ENCODE results near the gene MMP10. TPM values are rescaled to one million over a fixed set of nuclear protein-coding genes. Genes with fewer than 3 reads are reported as not detected.
A peak's percentile ranks its signal among the peaks of the same experiment; 100 is the strongest.

MMP10 gene
- total RNA-seq, 1 donor from 2014 or later = not detected

DNA sequence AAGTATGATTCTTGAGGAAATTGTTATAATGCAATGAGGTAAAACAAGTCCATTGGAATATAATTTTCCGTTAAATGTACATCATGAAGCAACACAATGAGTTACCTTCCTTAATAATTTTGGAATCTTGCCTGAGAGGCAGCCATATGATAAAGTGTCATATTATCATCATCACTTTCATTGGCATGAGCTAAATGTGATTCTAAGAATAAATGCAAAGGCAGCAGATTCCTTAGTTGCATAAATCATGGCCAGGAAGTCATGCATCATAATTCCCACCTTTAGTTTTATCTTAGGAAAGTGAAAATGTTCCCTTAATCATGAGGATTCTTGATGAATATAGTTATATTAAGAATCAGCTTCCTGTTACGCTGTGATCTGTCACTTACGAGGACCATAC is 31.8 kb upstream of the MMP10 start:
- no peak for DNase-seq (ENCODE audit: low read depth, low spot score)
- Mint-ChIP-seq H3K27me3 (ENCODE audit: low read depth) (no peaks in the 10 kb centered on the region), H3K9me3 (peaks cover 8% of the 10 kb centered on the region), H3K4me1 (no peaks in the 10 kb centered on the region), H3K27ac (ENCODE audit: unreplicated experiment) (no peak overlapping the region), H3K4me3 (no peak overlapping the region), H3K36me3 (ENCODE audit: low read depth) (no peaks in the 10 kb centered on the region)
- no peak for TF ChIP-seq CTCF (conservative IDR thresholded peaks at IDR 0.05)

- DNase-seq (ENCODE audit: low read depth, low spot score) = peak; percentile 3
- Mint-ChIP-seq H3K4me3 (no peak overlapping the region), H3K9me3 (peaks cover 4% of the 10 kb centered on the region), H3K27me3 (ENCODE audit: low read depth) (no peaks in the 10 kb centered on the region), H3K36me3 (ENCODE audit: low read depth) (no peaks in the 10 kb centered on the region), H3K4me1 (no peaks in the 10 kb centered on the region), H3K27ac (ENCODE audit: unreplicated experiment) (no peak overlapping the region)
- peak; percentile 61 for TF ChIP-seq CTCF (conservative IDR thresholded peaks at IDR 0.05)
Observed at GRCh38 chr11:102810950-102811660, 30.7 kb upstream of the MMP10 start.

GRCh38 chr11:102809971-102810370 is 29.5 kb upstream of the MMP10 start:
- no peaks in the 10 kb centered on the region for H3K36me3 Mint-ChIP-seq (ENCODE audit: low read depth)
- no peak overlapping the region for H3K27ac Mint-ChIP-seq (ENCODE audit: unreplicated experiment)
- H3K27me3 Mint-ChIP-seq (ENCODE audit: low read depth) = no peaks in the 10 kb centered on the region
- no peak for DNase-seq (ENCODE audit: low read depth, low spot score)
- H3K4me1 Mint-ChIP-seq = no peaks in the 10 kb centered on the region
- TF ChIP-seq CTCF (conservative IDR thresholded peaks at IDR 0.05) = no peak
- peaks cover 4% of the 10 kb centered on the region for H3K9me3 Mint-ChIP-seq
- no peak overlapping the region for H3K4me3 Mint-ChIP-seq

DNA sequence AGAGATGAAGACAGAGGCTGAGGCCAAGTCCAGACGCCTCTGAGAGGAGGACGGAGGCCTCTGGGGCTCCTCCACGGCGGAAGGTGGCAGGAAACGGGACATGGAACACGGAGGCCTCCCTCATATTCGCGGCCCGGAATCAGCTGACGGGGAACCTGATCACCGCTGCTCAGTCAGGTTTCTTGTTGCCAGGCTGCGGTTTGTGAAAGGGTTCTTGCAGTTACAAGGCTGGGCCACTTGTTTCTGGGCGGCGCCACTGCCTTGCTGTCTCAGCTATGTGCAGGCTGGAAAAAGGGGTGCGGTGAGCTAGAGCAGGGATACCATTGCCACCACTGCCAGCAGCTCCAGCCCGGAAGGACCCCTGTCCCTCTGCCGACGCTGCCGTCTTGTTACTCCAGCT is 27.5 kb upstream of the MMP10 start:
- DNase-seq (ENCODE audit: low read depth, low spot score) = peak; percentile 12
- TF ChIP-seq CTCF (conservative IDR thresholded peaks at IDR 0.05) = peak; percentile 51
- no peak overlapping the region for H3K4me3 Mint-ChIP-seq
- no peaks in the 10 kb centered on the region for H3K9me3 Mint-ChIP-seq
- no peaks in the 10 kb centered on the region for H3K36me3 Mint-ChIP-seq (ENCODE audit: low read depth)
- H3K27ac Mint-ChIP-seq (ENCODE audit: unreplicated experiment) = no peak overlapping the region
- H3K27me3 Mint-ChIP-seq (ENCODE audit: low read depth) = no peaks in the 10 kb centered on the region
- H3K4me1 Mint-ChIP-seq = no peaks in the 10 kb centered on the region

- Mint-ChIP-seq H3K4me3 (no peak overlapping the region), H3K36me3 (ENCODE audit: low read depth) (no peaks in the 10 kb centered on the region), H3K27me3 (ENCODE audit: low read depth) (no peaks in the 10 kb centered on the region), H3K4me1 (no peaks in the 10 kb centered on the region), H3K9me3 (no peaks in the 10 kb centered on the region), H3K27ac (ENCODE audit: unreplicated experiment) (no peak overlapping the region)
- no peak for TF ChIP-seq CTCF (conservative IDR thresholded peaks at IDR 0.05)
- no peak for DNase-seq (ENCODE audit: low read depth, low spot score)
Observed at GRCh38 chr11:102806296-102806695, 25.9 kb upstream of the MMP10 start.
